SH-SY5Y (cell line): Measurements from ENCODE around the gene ENAH.
A peak's percentile ranks its signal among the peaks of the same experiment; 100 is the strongest.

Experiments
- GATA2 ChIP-seq: IDR thresholded peaks from 2 replicates; pipeline ENCODE4 v1.6.1; 2011; ENCODE audit warnings: mild to moderate bottlenecking, low read depth, low read length
- GATA3 ChIP-seq: IDR thresholded peaks from 2 replicates; pipeline ENCODE4 v1.6.1; 2011; ENCODE audit warnings: low read depth, mild to moderate bottlenecking, low read length, moderate library complexity

ENAH gene

DNA sequence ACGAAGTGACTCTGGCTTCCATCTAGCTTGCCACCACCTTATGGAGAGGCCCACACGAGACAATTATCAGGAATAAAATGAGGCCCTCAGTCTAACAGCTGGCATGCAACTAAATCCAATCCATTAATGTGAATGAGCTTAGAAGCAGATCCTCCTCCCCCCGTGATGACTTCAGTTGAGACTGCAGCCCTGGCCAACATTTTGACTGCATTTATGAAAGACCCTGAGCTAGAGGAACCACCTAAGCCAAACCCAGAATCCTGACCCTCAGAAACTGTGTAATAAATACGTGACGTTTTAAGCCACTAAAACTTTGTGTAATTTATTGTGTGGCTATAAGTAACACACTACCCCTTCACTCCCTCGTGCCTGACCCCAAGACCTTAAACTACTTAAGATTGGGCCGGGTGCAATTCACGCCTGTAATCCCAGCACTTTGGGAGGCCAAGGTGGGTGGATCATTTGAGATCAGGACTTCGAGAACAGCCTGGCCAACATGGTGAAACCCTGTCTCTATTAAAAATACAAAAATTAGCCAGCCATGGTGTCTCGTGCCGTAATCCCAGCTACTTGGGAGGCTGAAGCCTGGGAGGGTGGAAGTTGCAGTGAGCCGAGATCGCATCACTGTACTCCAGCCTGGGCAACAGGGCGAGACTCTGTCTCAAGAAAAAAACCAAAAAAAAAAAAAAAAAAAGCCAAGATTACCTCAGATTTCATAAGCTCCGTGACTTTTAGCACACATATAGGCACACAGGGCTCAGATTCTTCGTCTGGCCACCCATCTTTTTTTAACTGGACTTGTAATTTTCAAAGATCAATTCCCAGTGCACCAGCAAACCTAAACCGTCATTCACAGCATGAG lies 72.5 kb downstream of the ENAH start:
- TF ChIP-seq GATA2 (no peak), GATA3 (no peak)

DNA sequence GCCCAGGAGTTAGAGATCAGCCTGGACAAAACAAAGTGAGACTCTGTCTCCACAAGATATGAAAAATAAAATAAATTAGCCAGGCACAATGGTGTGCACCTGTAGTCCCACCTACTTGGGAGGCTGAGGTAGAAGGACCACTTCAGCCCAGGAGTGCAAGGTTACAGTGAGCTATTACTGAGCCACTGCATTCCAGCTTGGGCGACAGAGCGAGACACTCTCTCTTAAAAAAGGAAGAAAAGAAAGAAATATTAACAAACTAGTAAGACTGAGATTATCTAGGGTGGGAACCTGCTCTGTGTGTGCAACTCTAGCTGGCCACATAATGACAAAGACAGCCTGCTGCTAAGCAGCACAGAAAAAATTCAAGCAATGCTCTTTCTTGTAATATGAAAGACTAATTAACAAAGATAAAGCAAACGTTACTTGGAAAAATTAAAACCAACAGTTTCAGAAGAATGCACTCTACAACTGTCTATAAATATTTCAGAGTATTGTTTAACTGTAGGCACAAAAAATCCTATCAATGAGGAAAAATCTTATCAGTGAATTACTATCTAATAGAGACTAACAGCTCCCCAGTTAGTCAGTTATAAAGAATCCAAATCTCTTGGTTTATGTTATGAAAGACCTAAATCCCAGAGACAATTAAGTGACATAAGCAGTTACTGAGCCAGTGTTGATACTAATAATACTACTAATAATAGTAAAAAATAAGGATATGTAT lies 74.5 kb downstream of the ENAH start:
- TF ChIP-seq GATA2: no peak
- TF ChIP-seq GATA3: no peak

DNA sequence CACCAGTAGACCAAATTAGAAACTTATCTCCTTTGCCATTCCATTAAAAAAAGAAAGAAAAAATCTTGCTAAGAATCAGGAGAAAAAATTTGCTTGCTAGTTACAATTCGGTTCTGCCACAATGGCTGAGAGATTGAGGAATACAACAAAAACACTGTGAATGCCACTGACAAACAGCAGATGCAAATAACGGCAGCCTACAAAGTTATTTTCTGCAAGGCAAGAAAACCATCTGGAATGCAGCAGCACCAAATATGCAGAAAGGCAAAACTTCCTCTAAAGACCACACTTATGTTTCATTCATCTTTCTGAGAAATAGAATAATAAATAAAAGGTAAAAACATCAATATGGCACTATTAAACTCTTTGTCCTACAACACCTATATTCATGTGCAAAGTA lies 75.7 kb downstream of the ENAH start:
- TF ChIP-seq GATA3 (no peak), GATA2 (no peak)

DNA sequence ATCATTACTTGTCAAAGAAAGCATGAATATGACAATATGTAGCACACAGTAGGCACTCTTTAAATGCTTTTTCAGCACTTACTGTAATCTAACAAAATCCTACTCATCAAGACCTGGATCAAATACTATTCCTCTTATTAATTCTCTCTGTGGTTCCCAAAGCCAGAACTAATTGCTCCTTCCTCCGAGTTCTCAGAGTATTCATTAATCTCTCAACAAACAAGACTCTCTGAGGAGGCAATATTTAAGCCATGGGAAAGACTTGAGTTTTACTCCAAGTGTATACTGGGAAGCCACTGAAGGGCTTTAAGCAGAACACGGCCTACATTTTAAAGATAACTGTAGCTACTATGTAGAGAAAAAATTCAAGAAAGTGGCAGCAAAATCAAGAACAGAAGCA lies 79.7 kb downstream of the ENAH start:
- TF ChIP-seq GATA2: no peak
- no peak for TF ChIP-seq GATA3

DNA sequence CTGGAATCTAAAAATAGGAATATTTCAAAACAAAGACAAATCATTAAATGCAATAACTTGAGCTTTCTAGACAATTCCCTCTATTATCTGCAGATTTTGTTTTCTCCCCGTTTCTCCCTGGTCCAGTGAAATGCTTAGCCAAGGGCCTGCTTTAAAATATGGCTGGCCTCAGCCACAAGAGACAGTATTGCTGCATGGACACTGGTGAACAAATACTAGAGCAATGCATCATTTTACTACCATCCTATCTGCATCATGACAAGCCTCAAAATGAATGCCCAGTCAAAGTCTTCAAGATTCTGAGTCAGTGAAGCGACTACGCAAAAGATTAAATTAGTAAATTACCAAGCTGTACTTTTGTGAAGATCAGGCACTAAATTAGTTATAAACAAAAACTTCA lies 80.5 kb downstream of the ENAH start:
- TF ChIP-seq GATA3 (no peak), GATA2 (no peak)

DNA sequence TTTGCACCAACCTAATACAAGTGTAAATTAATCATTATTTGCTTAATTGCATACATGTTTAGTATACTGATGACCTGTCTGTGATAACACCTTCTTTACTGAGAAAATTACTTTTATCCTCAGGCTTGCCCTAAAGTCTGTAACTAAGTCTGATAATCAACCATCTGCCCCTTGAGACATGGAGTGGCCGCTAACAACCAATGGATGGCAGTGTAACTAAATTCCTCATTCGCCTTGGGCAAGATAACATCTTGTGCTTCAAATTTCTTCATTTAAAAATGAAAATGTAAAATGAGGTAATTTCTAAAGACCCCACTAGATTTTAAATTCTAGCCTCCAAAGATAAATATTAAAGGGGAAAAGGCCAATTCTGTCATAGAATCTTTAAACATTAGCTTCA lies 85.1 kb downstream of the ENAH start:
- TF ChIP-seq GATA2 (peak; percentile 35; the same call in 1 of the 2 replicates), GATA3 (peak; percentile 49)

DNA sequence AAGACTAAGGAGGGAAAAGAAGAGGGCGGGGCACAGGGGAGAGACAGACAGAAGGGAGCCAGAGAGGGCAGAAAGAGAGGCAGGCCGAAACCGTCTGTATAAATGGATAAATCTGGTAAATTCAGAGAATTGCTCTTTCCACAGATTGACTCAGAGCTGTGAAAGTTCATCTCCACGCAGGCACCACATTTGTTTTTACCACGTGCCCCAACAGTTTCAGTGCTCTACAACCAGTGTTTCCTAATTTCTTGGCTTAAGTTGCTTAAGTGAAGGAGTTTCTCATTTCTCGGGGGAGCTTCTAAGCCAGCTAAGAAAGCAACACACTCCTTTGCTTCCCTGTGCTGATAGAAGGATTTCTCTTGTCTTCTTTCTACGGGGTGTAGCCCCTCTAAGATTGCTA lies 87.1 kb downstream of the ENAH start:
- TF ChIP-seq GATA2: no peak
- no peak for TF ChIP-seq GATA3

DNA sequence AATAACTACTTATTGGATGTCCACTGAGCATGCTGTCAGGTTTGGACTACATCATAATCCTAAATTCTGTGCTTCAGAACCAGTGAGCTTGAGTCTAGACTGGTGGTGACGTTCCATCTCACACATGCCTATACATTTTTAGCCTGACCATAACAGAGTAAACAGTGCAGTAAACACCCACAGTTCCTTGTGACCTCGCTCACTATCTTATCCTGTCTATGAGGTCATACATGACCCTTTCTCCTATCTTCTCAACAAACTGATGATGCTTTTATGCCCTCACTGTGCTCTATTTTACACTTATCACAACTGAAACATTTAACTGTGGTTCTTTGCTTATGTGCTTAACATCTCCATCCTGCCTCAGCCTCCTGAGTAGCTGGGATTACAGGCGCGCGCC lies 91.2 kb downstream of the ENAH start:
- TF ChIP-seq GATA3: no peak

DNA sequence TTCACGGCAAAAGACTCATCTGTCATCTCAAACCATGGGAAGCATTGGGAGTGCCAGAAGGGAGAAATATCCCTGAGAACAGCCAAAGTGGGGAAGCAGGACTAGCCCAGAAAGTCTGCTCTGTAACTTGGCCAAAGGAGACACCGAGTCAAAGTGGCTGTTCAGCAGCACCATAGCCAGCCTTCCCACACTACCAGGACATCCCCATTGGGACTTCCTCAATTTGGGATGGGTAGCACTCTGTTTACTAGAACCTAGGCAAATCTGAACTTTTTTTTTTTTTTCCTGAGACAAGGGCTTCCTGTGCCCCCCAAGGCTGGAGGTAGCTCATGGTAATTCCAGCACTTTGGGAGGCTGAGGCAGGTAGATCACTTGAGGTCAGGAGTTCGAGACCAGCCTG lies 93.0 kb downstream of the ENAH start:
- TF ChIP-seq GATA2 (no peak), GATA3 (no peak)

DNA sequence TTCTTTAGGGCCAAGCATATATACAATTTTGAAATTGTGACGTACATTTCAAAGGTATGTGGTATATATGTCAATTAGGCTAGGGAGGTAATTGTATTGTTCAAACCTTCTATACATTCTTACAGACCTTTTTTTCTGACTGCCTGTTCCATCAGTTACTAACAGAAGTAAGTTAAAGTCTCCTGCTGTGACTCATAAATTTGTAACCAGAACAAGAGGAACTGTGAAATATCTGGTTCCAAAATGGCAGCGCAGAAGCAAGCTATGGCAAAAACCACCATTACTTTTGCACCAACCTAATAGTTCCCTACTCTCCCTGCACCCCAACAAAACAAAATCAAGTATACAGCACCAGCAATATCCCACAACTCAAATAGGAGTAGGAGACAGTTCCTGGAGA lies 93.6 kb downstream of the ENAH start:
- TF ChIP-seq GATA3 (no peak), GATA2 (no peak)

DNA sequence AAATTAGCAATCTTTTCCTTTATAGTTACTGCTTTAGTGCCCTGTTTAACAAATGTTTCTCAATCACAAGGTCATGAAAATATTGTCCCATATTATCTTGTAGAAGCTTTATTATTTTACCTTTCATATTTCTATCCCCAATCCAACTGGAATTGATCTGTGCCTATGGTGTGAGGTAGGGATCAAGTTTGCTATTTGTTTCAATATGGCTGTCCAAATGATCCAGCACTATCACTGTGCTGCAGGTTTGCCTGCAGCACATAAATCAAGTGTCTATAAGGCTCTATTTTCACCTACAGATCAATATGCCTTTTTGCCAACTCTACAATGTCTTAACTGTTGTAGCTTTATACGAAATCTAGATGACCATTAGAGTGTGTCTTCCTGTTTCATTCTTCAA lies 96.2 kb downstream of the ENAH start:
- TF ChIP-seq GATA2 (no peak), GATA3 (no peak)

DNA sequence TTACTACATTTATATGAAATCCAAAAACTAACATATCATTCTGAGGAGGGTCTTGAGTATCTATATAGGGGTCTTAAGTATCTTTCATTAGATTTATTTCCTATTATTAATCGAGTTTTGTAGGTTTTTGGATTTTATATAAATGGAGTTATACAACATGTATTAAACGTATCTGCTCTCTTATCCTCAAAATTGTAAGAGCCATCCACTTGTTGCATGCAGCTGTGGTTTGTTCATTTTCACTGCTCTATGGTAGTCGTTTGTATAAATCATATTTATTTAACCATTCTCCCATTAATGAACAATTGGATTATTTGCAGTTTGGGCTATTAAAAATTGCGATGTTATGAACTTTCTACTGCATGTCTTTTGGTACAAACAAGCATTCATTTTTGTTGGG lies 97.1 kb downstream of the ENAH start:
- TF ChIP-seq GATA3: no peak
- no peak for TF ChIP-seq GATA2

DNA sequence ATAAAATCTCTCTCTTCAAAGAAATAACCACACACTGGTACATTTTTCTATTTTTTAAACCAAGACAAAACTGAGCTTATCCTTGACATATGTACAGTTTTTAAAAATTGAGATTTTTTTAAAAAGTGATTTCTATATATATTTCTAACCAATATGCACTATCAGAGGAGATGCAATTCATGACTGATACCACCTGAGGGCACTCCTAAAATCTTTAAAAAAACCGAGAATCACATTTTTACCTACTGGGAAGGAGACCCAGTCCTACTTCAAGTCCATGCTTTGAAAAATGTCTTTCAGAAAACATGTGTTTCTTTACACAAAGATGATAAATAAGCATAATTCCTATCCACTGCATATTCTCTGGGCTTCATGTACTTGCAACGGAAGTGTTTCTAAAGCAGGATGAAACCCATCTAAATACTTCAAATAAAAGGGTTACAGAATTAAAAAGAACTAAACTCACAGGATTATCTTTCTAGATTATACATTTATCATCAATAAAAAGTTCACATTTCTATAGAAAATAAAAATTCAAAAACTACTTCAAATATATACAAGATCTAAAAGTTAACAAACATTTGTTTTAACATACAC lies 98.6 kb downstream of the ENAH start:
- TF ChIP-seq GATA3 (no peak), GATA2 (no peak)

DNA sequence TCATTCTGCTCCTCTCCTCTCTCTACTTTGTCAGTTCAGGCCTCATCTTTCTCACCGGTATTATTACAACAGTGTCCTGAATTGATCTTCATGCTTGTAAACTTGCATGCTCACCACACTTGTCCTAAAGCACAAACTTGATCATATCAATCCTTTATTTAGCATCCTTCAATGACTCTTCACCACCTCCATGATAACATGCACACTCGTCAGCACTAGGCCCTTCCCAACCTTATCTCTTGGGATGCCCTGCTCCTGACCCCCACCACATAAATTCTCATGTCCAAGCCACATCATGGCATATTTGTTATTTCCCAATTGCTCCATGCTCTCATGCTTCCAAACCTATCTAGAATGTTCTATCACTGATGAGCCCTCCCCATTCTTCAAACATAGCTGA lies 103.1 kb downstream of the ENAH start:
- no peak for TF ChIP-seq GATA2
- no peak for TF ChIP-seq GATA3

DNA sequence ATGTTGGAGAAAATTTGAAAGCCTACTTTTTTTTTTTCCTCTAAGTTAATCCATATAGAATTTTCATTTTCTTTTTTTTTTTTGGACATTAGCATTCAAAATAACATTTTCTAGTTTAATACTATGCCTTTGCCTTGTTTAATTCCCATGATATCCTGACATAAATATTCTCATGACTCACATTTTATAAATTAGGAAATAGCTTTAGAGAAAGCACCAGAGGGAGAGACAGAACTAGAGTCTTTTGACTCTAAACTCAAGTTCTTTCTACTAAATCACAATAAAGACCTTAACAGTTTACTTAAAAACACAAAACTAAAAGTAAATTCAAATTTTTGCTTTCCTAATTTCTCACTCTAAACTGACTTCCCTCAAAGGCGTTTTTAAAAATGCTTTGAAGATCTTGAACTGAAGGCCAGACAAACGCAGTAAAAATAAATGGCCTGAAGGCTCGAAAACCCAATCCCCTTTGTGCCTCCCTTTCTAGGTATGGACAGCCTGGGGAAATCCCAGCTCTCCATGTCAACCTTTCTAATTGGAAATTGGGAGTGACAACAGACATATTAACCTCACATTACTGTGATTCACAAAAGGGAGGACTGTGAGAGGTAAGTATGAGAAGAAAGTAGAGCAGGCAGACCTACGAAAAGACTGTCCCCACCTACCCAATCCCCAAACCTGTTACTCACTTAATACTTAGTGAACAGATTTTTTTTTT lies 104.6 kb downstream of the ENAH start:
- TF ChIP-seq GATA3 (no peak), GATA2 (no peak)
